Left lung (tissue), 10 donors: ENCODE data around the gene SEMA4B. TPM values are rescaled to one million over a fixed set of nuclear protein-coding genes. Genes with fewer than 3 reads are reported as not detected.

ENCODE experiments used
- ATAC-seq: fragments of 200-7000 bp; cut with Tn5 transposase; one replicate; pipeline ENCODE4 v1.9.1; 2020; ENCODE audit warnings: moderate library complexity
- DNase-seq, 4 donors: peaks; one replicate each; pipeline ENCODE4 v3.0.0-alpha.2; 2013 to 2020
- H3K27ac ChIP-seq, 2 donors: fragments of 200-600 bp; sonication (generic) in 1 of 2; one replicate each; pipeline versions ENCODE4 v1.5.0 to v1.8.0; 2020 to 2021
- H3K27me3 ChIP-seq, 2 donors: fragments of 200-600 bp; sonication (generic) in 1 of 2; one replicate each; pipeline versions ENCODE4 v1.5.0 to v1.8.0; 2020 to 2021
- H3K36me3 ChIP-seq, 2 donors: fragments of 200-600 bp; sonication (generic) in 1 of 2; one replicate each; pipeline versions ENCODE4 v1.5.0 to v1.8.0; 2020 to 2021
- H3K4me1 ChIP-seq, 2 donors: fragments of 200-600 bp; one replicate each; pipeline ENCODE4 v1.8.0; 2021
- H3K4me3 ChIP-seq, 2 donors: fragments of 200-600 bp; sonication (generic) in 1 of 2; one replicate each; pipeline versions ENCODE4 v1.5.0 to v1.8.0; 2020 to 2021; ENCODE audit warnings: mild to moderate bottlenecking in 1 of 2
- H3K9me3 ChIP-seq, 2 donors: fragments of 200-600 bp; sonication (generic) in 1 of 2; one replicate each; pipeline versions ENCODE4 v1.5.0 to v1.8.0; 2020 to 2021
- CTCF ChIP-seq, 2 donors: fragments of 200-600 bp; sonication (generic) in 1 of 2; IDR thresholded peaks; one replicate each; pipeline versions ENCODE4 v1.5.0 to v1.8.0; 2021; ENCODE audit warnings: antibody characterized with exemption in 2 of 2
- intact Hi-C, 2 donors: fragments of 100-400 bp; cut with DNase I; formaldehyde crosslinking; loops; one replicate each; pipeline versions ENCODE4 v1.11.2 to v1.14.2; 2022
- polyA plus RNA-seq, 6 donors: library from polyadenylated mRNA; unstranded; fragments of 120-200 nt; gene quantifications; one replicate each; pipeline ENCODE4 v1.2.1, GENCODE V29; 2013; ENCODE audit not compliant: insufficient read length in 6 of 6
- total RNA-seq, 2 donors: library from RNA; stranded (reverse); fragmentation: NEBNext Ultra II Directional; extraction: Animal tissue kit (Norgen Biotek cat#: 25700); gene quantifications; one replicate each; pipeline ENCODE4 v1.2.1, GENCODE V29; 2021
- donor health status: DM: no; HTN: yes; CAD: no.
- donor health status: DM: no; HTN: no; CAD: no.

SEMA4B gene
- total and polyA plus RNA-seq, 8 donors = 22.8 to 66.7 (median 26.6) TPM

GRCh38 chr15:90261811-90262210 is 60.7 kb downstream of the SEMA4B start:
- no peak for ATAC-seq
- no peak overlapping the region for H3K4me3 ChIP-seq
- no peak overlapping the region for H3K27ac ChIP-seq
- peaks cover 3 to 15% of the 10 kb centered on the region in 2 donors for H3K4me1 ChIP-seq
- intact Hi-C loops = no loop called here
- no peaks in the 10 kb centered on the region for H3K9me3 ChIP-seq
- DNase-seq = no peak
- TF ChIP-seq CTCF (IDR thresholded peaks at IDR 0.05) = no peak
- H3K36me3 ChIP-seq = no peaks in the 10 kb centered on the region
- H3K27me3 ChIP-seq = no peaks in the 10 kb centered on the region

- no peak overlapping the region for H3K27ac ChIP-seq
- H3K36me3 ChIP-seq = no peaks in the 10 kb centered on the region
- H3K27me3 ChIP-seq = no peaks in the 10 kb centered on the region
- peaks cover 10 to 21% of the 10 kb centered on the region in 2 donors for H3K4me1 ChIP-seq
- H3K4me3 ChIP-seq = no peak overlapping the region
- ATAC-seq (no peak), DNase-seq (no peak)
- intact Hi-C loops = no loop called here
- H3K9me3 ChIP-seq = no peaks in the 10 kb centered on the region
- TF ChIP-seq CTCF (IDR thresholded peaks at IDR 0.05) = no peak
These were observed 61.3 kb downstream of the SEMA4B start for GRCh38 chr15:90262426-90262825.

- intact Hi-C loops = no loop called here
- peaks cover 23 to 43% of the 10 kb centered on the region in 2 donors for H3K4me1 ChIP-seq
- no peaks in the 10 kb centered on the region for H3K27me3 ChIP-seq
- H3K27ac ChIP-seq = peak overlapping the region; percentile 97 to 98
- TF ChIP-seq CTCF (IDR thresholded peaks at IDR 0.05) = no peak
- peak overlapping the region; percentile 70 to 91 for H3K4me3 ChIP-seq
- no peak for DNase-seq
- peaks cover 0 to 16% of the 10 kb centered on the region in 2 donors for H3K36me3 ChIP-seq
- ATAC-seq = peak; percentile 7
- H3K9me3 ChIP-seq = no peaks in the 10 kb centered on the region
These were observed 63.5 kb downstream of the SEMA4B start for GRCh38 chr15:90264671-90265070.

- TF ChIP-seq CTCF (IDR thresholded peaks at IDR 0.05) = no peak
- peak within 1 kb of the TSS; percentile 97 to 98 for H3K27ac ChIP-seq
- peaks cover 29 to 51% of the 10 kb centered on the region in 2 donors for H3K4me1 ChIP-seq
- H3K4me3 ChIP-seq = peak within 1 kb of the TSS; percentile 70 to 91
- no peaks in the 10 kb centered on the region for H3K27me3 ChIP-seq
- no peaks in the 10 kb centered on the region for H3K9me3 ChIP-seq
- ATAC-seq (peak; percentile 95), DNase-seq (peak; percentile 93 to 98 (median 95))
- H3K36me3 ChIP-seq = peaks cover 0 to 23% of the 10 kb centered on the region in 2 donors
- intact Hi-C loops = no loop called here
These were observed 64.3 kb downstream of the SEMA4B start, which contains the start of gene NGRN for GRCh38 chr15:90265271-90266060. Gene NGRN, plus strand, starts transcription at chr15:90265672. Its CDS starts 41 bp downstream, at chr15:90265713.

- DNase-seq = peak in 2 of 4 donors; percentile 51 to 79
- no peaks in the 10 kb centered on the region for H3K27me3 ChIP-seq
- peak overlapping the region; percentile 97 to 98 for H3K27ac ChIP-seq
- H3K4me1 ChIP-seq = peaks cover 29 to 56% of the 10 kb centered on the region in 2 donors
- H3K36me3 ChIP-seq = peaks cover 0 to 29% of the 10 kb centered on the region in 2 donors
- intact Hi-C loops = no loop called here
- TF ChIP-seq CTCF (IDR thresholded peaks at IDR 0.05) = no peak
- ATAC-seq = peak; percentile 46
- H3K9me3 ChIP-seq = no peaks in the 10 kb centered on the region
- H3K4me3 ChIP-seq = peak overlapping the region; percentile 70 to 91
These were observed 64.9 kb downstream of the SEMA4B start for GRCh38 chr15:90266061-90266431.
